DMS53 (cell line): ENCODE measurements around the gene CFAP73.

Experiments used
- DNase-seq: peaks from one replicate; lab custom pipeline; 2025; lab: John Stamatoyannopoulos, UW

CFAP73 gene

DNA sequence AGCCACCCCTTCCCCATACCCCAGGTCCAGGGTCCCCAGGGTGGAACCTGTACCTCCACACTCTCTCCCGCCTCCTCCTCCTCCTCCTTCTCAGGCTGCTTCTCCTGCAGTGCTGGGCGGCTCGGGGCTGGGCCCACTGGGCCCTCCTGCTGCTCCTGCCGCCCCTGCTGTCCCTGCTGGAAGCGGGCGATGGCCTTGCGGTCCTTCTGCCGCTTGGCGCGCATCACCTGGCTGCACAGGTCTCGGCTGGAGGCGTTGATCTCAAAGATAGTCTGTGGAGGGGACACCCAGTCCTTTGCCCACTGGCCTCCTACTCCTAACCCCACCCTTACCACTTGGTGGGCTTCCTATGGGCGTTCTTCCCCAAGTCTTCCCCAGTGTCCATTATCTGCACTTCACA lies 14.5 kb downstream of the CFAP73 start:
- no peak for DNase-seq

DNA sequence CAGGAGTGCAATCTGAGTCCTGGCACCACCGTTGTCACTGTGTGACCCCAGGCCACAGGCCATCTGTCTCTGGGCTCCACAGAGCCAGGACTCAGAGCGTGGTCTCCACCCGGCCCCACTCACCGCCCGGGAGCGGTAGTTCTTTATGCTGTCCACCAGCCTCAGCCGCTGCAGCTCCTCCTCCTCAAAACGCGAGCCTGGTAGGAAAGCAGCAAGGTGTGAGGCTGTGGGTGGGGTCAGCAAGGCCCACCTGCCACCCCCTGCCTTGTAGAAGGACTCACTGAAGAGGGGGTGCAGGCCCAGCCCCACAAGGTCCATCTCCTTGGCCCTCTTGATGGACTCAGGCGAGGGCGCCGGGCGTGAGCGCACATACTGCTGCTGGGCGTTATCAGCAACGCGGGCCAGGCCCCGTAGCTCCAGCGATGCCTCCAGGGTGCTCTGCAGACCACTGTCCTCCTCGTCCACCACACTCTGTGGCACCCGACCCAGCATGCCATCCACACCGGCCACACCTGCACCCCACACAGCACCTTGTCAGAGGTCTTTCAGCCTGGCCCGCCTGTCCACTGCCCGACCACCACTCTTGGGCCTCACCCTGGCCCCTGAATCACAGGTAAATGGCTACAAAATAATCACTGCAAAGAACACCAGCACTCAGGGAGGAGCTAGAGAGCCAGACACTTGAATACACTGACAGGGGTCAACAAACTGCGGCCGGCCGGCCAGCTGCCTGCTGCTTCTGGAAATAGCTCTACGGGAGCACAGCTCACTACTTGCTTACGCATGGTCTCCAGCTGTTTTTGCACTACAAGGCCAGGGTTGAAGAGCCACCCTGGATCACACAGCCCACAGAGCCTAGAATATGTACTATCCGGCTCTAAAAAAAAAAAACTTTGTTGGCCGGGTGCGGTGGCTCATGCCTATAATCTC lies 16.3 kb downstream of the CFAP73 start:
- no peak for DNase-seq

DNA sequence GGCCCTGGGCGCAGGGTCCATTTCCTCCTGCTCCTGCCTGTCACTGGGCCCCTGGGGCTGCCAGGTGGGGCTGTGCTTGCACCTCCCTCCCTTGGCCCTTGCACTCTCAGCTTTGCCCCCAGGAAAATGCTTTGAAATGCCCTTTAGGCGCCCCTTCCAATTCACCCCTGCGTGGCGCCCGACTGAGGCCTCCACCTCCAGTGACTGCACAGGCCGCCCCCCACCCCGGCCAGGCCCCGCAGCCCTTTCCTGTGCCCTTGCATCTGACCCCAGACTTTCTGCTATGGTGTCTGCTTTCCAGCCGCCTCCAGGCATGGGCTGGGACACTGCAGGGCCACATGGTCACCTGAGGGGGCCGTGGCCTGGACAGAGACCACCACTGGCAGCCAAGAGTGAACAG lies 18.3 kb downstream of the CFAP73 start:
- DNase-seq: no peak

DNA sequence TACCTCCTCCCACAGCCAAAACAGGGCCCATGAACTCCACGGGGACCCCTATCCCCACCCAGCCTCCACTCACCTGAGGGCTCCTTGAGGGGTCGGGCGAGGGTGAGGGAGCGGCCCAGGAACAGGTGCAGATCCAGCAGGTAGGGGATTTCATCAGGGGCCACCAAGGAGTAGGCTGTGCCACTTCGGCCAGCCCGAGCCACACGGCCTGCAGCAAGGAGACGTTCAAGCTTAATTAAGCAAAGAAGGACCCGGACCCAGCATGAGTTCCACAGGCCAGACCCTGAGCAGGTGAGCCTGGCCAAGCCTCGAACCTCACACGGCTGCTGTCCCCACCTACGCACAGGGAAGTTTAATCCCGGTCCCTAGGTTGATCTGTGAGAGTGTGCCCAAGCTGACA lies 20.2 kb downstream of the CFAP73 start:
- no peak for DNase-seq

DNA sequence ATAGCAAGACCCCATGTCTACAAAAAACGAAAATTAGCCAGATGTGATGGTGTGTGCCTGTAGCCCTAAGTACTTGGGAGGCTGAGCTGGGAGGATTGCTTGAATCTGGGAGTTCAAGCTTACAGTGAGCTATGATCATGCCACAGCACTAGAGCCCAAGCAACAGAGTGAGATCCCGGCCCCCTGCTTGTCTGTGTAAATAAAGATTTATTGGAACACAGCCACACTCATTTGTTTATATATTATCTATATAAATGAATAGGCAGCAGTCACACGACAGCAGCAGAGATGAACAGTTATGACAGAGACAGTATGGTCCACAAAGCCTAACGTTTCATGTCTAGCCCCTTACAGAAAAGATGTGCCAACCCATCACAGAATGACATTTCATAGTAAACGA lies 20.9 kb downstream of the CFAP73 start:
- no peak for DNase-seq

DNA sequence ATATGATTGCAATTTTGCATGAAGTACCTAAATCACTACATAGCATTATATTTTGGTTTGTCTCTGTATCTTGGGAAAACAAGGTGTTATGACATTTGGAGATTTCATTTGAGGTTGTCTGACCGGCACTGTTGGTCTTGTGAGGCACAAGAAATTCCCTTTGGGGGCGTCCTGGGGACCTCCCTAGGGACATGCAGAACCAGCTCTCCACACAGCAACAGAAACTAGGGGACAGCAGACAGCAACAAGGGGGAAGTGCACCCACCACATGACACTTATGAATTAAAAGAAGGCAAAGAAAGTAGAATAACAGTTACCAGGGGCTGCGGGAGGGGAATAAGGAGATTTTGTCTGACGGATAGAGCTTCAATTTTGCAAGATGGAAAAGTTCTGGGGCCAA lies 21.4 kb downstream of the CFAP73 start:
- no peak for DNase-seq

DNA sequence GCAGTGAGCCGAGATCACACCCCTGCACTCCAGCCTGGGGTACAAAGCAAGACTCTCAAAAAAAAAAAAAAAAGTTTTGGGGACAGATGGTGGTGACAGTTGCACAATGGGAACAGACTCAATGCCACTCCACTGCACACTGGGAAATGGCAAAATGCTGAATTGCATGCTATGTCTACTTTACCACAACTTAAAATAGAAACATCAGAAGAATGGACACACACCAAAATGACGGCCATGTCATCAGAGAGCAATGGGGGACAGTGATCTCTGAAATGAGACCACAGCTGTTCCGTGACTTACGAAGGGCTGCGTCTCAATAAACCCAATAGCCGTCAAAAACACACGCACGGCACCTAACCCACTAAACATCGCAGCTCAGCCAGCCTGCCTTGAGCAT lies 22.0 kb downstream of the CFAP73 start:
- DNase-seq: no peak

DNA sequence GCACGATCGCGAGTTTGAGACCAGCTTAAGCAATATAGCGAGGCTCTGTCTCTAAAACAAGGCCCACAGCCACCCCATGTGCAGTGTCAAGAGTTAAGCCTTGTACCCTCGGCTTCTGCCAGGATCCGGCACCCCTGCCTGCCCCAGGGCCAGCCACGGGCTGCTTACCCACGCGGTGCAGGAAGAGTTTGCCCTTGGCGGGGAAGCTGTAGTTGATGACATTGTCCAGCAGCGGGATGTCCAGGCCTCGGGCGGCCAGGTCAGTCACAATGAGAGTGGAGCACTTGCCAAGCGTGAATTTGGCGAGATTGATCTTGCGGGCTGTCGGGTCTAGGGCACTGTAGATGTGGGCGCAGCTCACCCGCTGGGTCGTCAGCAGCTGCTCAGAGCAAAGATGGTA lies 22.7 kb downstream of the CFAP73 start:
- DNase-seq: no peak

DNA sequence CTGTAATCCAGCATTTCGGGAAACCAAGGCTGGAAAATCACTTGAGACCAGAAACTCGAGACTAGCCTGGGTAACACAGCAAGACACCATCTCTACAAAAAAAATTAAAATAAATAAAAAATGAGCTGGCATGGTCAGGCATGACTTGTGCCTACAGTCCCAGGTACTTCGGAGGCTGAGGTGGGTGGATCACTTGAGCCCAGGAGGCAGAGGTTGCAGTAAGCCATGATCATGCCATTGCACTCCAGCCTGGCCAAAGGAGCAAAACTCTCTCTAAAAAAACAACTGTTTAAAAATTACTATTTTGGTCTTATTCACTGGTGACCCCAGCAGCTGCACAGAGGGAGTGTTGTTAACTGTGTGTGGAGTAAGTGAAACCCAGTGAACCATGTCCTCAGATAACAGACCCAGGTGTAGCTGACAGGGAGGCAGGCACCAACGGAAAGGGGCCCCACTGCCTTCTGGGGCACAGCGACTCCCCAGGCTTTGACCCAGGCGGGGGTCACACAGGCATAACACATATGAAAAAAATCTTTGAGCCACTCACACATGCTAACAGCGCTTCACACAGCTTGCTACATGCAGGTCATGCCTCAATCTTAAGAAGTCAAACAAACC lies 23.7 kb downstream of the CFAP73 start:
- DNase-seq: no peak

DNA sequence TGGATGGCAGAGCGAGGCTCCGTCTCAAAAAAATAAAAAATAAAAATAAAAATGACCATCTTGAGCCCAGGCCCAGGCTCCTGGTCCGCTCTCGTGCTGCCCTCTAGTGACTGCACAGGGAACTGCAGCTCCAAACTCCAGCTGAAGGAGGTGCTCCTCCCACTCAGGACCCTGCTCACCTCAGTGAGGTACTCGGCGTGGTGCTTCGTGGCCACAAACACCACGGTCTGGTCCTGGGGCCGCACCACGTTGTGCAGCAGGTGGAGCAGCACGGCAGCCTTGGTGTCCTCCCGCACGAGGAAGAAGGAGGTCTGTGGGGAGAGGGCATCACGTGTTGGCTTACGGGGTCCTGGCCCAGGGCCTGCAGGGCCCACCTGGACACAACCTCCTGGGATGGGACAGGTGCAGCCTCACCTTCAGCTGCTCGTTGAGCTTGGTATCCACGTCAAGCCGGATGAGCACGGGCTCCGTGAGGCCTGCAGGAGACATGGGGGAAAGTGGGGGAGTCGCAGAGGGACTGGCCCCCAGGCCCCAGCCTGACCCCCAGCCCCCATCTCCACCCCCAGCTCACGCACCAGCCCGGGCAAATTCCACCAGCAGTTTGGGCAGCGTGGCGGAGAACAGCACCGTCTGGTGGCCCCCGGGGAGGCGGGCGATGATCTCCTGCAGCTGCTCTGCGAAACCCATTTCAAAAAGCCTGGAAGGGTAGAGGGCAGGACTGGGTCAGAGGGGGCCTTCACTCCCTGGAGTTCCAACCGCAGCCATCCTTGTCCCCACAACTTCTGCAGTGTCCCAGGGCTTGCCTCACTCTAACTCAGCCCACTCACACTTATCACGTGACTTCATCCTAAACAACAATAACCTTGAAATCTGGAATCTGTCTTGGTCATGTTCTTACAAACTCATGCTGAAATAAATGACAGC lies 25.2 kb downstream of the CFAP73 start:
- DNase-seq: peak; percentile 82

DNA sequence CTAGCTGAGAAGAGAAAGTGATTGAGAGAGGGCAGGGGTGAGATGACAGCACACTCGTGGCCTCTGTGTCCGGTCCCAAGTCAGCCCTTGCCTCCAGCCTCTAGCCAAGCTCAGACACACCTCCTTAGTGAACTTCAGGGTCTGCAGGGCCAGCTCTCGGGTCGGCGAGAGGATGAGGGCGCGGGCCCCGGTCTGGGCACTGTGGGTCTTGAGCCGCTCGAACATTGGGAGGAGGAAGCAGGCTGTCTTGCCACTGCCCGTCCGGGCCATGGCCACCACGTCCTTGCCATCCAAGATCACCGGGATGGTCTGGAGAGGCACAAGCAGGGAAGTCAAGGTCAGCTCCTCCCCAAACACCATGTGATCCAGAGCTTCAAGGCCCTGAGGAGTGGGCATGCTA lies 29.5 kb downstream of the CFAP73 start:
- no peak for DNase-seq

DNA sequence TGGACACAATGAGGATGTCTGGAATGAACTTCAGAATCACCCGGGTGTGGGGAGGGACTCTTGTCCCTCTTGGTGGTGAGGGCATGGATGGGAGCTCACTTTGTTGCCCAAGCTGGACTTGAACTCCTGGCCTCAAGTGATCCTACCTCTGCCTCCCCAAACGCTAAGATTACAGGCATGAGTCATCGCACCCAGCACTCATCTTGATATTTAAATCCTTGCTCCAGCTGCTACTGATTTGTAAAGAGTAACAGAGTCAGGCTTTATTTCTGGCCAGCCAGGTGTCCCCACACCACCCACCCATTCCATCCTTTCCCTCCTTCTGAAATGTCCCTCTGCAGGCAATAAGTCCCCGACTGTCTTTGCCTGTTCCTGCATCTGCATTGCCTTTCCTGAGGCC lies 30.8 kb downstream of the CFAP73 start:
- no peak for DNase-seq

DNA sequence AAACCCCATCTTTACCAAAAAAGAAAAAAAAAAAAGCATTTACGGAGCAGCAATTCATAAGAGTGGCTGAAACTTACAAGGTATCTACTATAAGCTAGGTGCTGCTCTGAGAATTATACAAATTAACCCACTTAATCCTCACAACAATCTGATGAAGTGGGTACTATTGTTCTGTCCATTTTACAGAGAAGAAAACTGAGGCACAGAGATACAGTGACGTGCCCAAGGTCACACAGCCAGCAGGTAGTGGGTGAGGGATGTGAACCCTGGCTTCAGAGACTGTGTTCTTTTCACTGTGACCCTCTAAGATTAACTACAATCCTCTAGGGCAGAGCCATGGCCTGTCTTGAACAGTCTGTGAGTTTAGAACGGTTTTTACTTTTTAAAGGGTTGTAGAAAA lies 32.5 kb downstream of the CFAP73 start:
- no peak for DNase-seq

DNA sequence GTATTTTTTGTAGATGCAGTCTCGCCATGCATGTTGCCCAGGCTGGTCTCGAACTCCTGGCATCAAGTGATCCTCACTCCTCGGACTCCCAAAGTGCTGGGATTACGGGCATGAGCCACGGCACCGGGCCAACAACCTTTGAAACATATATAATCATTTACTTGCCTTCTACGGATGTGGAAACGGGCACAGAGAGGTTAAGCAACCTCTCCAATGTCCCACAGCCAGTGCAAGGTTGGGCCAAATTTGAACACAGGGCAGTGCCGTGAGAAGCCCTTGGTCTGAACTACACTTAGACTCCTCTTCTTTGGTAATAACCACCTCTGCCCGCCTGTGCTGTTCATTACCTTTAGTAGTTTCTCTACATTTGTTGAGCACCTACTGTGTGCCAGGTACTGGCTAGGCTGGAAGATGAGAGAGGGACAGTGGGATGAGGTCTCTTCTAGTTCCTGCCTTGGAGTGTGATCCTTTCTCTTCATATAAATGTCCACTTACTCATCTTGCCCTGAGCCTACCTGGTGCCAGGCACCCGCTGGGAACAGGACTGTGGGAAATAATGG lies 33.6 kb downstream of the CFAP73 start:
- DNase-seq: no peak

DNA sequence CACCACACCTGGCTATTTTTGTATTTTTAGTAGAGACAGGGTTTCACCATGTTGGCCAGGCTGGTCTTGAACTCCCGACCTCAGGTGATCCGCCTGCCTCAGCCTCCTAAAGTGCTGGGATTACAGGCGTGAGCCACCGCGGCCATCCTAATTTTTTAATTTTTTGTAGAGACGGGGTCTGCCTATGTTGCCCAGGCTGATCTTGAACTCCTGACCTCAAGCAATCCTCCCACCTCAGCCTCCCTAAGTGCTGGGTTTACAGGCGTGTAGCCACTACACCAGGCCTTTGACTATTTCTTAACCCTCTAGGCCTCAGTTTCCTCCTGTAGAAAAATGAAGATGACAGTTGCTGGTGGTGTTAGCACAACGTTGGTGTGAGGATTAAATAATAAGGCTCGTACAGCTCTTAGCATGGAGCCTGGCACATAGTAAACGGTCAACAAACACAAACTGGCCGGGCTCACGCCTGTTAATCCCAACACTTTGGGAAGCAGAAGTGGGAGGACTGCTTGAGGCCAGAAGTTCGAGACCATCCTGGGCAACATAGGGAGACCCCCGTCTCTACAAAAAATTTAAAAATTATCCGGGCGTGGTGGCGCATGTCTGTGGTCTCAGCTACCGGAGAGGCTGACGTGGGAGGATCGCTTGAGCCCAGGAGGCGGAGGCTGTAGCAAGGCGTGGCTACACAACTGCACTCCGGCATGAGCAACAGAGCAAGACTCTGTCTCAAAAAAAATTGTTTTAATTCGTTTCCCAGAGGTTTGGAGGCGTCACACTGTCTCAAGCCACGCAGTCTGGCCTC lies 34.8 kb downstream of the CFAP73 start:
- DNase-seq: peak; percentile 91

DNA sequence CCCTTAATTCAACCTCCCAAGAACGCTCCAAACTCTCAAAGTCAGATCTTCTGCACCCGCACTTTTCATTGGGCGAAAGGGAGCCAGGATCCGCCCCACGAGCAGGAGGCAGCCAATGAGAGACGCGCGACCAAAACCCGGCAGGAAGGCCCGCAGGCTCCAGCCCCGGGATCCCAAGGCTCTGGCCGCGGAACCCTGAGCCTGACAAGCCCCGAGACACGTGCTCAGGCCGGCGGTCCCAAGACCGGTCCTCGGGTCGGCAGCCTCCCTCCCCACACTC lies 35.3 kb downstream of the CFAP73 start:
- peak; percentile 95 for DNase-seq

DNA sequence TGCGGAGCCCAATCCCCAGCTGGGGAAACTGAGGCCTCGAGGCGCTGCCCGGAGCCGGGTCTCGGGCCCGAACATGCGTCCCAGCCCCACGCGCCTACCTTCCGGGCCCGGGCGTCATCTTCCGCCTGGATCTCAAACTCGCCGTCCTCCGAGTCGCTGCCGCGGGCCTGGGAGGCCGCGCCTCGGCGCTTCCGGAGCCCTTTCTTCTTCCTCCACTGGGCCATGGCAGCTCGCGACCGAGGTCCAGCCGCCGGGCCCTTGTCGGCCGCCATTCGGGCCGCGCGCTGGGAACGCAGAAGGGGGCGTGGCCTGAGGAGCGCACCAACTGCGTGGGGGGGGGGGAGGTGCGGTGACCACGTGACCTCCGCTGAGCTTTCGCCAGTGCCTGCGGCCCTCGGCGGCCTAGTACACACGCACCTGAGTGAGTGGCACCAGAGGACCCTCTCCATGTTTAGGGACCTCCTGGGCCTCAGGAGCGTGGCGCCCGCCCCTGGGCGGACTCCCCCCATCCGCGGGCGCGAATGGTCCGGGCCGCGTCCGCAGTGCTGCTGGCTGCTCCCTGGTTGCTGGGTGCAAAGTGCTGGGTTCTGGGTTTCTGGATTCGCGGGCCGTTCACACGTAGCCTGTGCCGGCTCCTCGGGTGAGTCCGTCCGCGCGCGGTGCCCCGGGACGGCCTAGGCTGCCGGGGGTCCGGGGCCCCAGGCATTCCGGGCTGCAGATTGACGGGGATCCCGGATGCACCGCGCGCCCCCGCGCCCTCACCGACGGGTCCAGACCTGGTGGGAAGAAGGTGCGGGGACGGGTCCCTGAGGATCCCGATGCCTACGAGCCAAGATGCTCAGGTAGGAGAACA lies 35.9 kb downstream of the CFAP73 start, which contains the start of the genes DDX54 and RITA1:
TSS of gene DDX54 (minus strand) at position 299 of the 853 bp plus-strand sequence. CDS start at position 272, 27 bp downstream.
TSS of gene RITA1 (plus strand) at position 542 of the 853 bp plus-strand sequence. CDS start 1,026 bp downstream, outside the sequence.
- peak; percentile 94 for DNase-seq

DNA sequence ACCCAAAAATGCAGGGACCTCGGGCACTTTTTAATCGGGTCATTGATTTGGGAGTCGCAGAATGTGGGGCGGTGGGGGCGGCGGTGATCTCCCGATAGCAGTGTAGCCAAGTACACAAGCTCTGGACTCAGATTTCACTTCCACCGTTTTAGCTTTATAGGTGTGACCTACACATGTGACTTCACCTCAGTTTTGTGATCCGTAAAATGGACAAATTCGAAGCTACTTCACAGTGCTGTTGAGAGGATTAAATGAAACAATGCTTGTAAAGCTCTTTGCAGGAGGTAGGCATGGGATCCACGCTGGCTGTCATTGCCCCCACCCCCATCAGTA lies 36.5 kb downstream of the CFAP73 start:
- DNase-seq: peak; percentile 75

DNA sequence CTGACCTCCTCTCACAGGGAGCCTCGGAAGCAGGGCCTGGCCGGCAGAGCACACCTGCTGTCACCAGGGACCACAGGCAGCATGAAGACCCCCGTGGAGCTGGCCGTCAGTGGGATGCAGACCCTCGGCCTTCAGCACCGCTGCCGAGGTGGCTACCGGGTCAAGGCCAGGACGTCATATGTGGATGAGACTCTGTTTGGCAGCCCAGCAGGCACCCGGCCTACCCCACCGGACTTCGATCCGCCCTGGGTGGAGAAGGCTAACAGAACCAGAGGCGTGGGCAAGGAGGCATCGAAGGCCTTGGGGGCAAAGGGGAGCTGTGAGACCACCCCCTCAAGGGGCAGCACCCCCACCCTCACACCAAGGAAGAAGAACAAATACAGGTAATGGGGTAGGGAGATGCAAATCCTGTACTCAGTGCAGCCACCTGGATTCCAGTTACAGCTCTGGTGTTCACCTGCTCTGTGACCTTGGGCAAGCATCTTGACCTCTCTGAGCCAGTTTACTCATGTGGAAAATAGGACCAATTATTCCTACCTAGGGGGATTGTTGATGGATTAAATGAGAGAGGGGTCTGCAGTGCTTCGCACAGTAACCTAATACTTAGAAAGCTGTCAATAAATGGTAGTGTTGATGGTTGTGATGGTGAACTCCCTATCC lies 37.3 kb downstream of the CFAP73 start:
- DNase-seq: no peak

DNA sequence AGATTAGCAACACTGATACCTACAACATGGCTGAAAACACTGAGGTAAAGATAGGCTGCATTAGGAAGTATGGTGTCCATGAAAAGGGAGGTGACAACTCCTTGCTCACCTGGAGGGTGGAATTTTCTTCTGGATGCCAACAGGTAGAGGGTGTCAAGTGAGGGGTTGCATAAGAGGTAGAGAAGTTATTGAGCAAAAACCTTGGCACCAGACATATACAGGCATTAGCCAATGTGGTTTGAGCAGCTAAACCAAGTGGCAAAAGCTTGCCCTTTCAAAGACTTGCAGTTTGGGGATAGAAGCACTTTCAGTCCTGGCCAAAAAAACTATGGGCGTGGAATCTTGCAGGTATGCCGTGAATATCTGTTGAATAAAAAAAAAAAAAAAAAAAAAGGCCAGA lies 39.8 kb downstream of the CFAP73 start:
- DNase-seq: no peak
